GM20431 (cell line): ENCODE results near the gene F8.
"Not testable (repeated sequence)": the region's sequence is repeated elsewhere in the genome, so short reads cannot be mapped to it uniquely, and the experiment has no call there.

Experiments
- in situ Hi-C: fragments of 300-500 bp; cut with MseI, MboI; formaldehyde crosslinking; loops from one replicate; pipeline ENCODE4 v1.15.0; 2020; ENCODE audit warnings: low sequenced_read_pairs; ENCODE audit not compliant: unreplicated experiment

Gene F8

DNA sequence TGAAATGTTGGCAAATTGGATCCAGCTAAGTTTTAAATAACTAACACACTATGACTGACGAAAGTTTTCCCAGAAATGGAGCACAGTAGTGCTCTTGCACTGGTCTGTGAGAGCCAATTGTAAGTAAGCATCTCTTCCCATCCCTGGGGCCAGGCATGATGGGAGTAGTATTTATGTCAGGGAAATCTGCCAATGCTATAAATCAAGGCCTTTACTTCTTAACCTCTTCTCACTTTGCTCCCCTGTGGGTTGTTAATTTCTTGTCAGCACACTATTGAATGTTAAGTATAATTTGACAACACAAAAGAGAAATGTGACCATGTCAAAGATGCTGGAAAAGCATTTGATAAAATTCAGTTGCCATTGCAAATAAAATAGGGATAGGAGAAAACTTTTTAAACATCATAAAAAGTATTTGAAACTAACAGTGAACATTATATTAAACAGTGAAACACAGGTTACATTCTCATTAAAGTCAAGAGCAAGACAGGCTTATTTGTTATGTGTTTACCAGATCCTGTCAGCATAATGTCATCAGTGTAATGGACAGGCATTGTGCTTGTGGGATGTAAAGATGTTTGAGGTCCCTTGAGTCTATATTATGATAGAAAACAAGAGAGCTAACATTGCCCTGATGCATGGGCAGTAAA, 131.4 kb downstream of the F8 start:
- in situ Hi-C loops: no loop called here

DNA sequence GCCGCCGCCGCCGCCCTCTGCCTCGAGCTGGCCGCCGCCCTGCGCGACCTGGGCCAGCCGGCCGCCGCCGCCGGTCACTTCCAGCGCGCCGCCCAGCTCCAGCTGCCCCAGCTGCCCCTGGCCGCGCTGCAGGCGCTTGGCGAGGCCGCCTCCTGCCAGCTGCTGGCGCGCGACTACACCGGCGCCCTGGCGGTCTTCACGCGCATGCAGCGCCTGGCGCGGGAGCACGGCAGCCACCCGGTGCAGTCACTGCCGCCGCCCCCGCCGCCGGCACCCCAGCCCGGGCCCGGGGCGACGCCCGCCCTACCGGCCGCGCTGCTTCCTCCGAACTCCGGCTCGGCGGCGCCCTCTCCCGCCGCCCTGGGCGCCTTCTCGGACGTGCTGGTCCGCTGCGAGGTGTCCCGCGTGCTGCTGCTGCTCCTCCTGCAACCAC, 135.7 kb downstream of the F8 start:
- in situ Hi-C loops: not testable (repeated sequence)

DNA sequence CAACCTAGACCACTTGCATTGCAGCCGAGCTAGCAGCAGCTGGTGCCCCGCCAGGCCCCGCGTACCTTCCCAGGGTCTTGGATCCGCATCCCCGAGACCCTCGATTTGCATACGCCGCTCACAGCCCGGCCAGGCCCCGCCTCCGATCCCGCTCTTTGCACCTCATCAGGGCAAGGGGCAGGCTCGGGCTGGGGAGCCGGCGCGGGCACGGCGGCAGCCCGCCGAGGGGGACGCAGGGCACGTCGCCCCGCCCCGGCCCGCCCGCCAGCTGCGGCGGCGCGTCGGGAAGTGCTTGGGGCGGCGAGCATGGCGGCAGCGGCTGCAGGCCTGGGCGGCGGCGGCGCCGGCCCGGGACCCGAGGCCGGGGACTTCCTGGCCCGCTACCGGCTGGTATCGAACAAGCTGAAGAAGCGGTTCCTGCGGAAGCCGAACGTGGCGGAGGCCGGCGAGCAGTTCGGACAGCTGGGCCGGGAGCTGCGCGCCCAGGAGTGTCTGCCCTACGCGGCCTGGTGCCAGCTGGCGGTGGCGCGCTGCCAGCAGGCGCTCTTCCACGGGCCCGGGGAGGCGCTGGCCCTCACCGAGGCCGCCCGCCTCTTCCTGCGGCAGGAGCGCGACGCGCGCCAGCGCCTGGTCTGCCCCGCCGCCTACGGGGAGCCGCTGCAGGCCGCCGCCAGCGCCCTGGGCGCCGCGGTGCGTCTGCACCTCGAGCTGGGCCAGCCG, 136.3 kb downstream of the F8 start, which contains the start of gene F8A1:
F8A1 (plus strand) TSS at position 287 of the 720 bp plus-strand sequence; CDS start at position 307, 20 bp downstream.
- in situ Hi-C loops: not testable (repeated sequence)

DNA sequence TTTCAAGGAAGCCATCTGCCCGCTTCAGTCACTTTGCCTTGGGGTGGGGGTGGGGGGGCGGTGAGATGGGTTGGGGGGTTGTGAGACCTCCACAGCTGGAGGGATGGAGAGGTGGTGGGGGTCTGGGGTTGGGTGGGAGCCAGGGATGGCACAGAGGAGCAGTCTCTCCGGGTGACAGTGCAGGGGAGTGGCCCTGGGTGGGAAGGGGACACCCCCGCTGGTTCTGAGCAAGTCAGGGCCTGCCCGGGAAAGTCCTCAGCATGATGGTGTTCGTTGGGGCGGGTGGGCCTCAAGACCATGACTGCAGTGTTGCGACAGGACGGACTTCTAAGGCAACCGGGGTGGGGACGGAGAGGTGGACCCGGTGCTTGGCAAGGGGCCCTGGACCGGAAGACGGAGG, 137.0 kb downstream of the F8 start:
- in situ Hi-C loops: not testable (repeated sequence)

DNA sequence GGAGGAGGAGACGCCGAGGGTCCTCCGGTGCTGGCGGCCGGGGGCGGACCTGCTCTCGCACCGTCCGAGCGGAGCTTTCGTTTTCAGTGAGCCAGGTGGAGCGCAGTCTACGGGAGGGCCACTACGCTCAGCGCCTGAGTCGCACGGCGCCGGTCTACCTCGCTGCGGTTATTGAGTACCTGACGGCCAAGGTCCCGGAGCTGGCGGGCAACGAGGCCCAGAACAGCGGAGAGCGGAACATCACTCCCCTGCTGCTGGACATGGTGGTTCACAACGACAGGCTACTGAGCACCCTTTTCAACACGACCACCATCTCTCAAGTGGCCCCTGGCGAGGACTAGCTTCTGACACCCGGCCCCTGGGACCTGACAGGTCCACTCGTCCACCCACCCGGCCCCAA, 137.5 kb downstream of the F8 start:
- in situ Hi-C loops: not testable (repeated sequence)

DNA sequence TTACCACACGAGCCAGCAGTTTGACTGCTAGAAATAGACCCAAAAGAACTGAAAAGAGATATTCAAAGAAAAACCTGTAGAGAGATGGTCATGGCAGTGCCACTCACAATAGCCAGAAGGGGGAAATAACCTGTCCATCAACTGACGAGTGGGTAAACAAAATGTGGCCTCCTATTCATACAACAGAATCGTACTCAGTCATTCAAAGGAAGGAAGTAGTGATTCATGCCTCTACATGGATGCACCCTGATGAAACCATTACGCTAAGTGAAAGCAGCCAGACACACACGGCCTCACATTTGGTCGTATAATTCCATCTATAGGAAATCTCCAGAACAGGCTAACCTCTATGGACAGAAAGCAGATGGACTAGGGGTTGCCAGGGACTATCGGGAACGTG, 138.5 kb downstream of the F8 start:
- in situ Hi-C loops: not testable (repeated sequence)

DNA sequence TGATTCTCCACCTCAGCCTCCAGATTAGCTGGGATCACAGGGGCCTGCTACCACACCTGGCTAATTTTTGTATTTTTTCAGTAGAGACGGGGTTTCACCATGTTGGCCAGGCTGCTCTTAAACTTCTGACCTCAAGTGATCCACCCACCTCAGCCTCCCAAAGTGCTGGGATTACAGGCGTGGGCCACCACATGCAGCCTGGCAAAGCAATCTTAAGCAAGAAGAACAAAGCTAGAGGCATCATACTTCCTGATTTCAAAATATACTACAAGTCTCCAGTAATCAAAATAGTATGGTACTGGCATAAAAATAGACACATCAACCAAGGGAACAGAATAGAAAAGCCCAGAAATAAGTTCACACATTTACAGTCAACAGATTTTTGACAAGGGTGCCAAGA, 149.2 kb downstream of the F8 start:
- in situ Hi-C loops: no loop called here

DNA sequence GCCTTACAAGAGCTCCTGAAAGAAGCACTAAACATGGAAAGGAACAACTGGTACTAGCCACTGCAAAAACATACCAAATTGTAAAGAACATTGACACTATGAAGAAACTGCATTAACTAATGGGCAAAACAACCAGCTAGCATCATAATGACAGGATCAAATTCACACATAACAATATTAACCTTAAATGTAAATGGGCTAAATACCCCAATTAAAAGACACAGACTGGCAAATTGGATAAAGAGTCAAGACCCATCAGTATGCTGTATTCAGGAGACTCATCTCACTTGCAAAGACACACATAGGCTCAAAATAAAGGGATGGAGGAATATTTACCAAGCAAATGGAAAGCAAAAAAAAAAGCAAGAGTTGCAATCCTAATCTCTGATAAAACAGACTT, 154.0 kb downstream of the F8 start:
- in situ Hi-C loops: not testable (repeated sequence)

DNA sequence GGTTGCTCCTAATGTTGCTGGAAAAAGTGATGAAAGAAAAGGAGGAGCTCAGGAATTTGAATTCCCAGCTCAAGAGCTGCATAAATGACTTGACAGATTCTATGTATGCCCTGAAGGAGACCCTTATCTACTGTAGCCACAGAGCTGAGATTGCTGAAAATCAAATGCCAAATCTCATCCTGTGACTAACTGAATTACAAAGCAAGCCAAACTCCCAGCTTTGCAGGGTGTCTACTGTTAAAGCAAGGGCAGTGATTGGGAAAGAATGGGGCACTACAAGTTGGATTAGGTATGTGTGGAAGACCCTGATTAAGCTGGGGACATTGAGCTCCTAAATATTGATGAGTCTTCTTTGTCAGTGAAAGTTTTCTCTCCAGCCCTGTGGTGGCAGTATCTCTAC, 167.3 kb downstream of the F8 start:
- in situ Hi-C loops: no loop called here

DNA sequence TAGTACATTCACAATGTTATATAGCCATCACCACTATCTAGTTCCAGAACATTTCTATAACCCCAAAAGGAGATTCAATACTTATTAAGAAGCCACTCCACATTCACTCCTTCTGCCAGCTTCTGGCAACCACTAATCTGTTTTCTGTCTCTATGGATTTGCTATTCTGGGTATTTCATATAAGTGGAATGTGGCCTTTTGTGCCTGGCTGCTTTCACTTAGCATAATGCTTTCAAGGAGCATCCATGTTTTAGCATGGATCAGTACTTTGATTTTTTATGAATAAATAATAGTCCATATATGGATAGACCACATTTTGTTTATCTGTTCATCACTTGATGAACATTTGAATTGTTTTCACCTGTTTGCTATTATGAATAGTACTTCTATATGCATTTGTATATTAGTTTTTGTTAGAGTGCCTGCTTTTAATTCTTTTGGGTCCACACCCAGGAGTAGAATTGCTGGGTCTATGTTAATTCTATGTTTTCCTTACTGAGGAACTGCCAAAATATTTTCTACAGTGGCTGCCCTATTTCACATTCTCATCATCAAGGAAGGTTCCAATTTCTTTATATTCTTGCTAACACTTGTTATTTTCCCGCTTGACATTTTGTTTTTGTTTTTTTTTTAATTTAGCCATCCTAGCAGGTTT, 171.4 kb downstream of the F8 start:
- in situ Hi-C loops: no loop called here

DNA sequence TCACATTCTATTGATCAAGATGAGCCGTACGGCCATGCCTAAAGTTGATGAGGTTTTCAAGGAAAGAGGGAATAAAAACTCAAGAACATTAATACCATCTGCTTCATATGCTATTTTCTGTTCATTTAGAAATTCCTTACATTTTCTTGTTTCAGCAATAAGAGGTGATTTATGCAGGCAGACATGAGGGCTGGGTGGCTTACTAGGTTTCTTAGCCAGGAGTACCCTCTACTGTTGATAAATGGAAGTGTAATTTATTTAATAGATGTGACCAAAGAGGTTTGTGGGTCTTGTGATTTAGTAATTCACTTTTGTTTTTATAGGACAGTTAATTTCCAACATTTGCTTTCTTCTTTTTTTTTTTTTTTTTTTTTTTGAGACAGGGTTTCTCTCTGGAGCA, 181.7 kb downstream of the F8 start:
- in situ Hi-C loops: no loop called here

DNA sequence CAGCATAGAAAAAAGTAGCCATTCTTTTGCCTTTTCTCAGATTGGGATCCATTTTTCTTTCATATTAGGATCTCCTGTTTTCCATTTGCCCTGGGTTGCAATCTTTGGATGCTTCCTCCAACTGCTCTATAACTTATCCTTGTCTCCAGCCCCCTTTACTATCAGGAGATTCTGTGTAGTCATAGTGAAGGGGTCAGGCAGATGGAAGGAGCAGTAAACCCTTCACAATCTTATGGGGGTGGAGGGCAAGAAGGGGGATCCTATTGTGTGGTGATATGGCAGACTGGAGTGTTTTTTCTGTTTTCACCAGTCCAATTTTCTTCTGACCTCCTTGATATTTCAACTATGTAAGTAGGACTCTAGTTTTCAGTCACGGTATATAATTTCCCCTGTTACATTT, 186.4 kb downstream of the F8 start:
- in situ Hi-C loops: no loop called here

DNA sequence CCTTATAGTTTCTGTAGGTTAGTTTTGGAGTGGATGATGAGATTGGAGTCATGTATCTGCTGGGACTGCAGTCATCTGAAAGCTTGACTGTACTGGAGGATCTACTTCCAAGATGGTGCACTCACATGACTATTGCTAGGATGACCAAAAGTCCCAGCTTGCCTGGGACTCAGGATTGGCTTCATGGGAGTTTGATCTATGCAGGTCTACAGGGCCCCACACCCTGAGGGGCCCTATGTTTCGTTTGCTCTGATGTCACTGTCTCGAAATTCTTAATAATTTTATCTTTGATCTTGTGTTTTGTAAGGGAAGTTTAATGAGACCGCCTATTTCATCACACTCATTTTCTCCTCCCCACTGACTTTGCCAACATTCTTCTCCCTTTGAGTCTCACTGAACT, 188.0 kb downstream of the F8 start, which contains the start of gene SMIM9:
SMIM9 (minus strand) TSS at position 101 of the 400 bp plus-strand sequence. CDS start 3,806 bp downstream, outside the sequence.
- in situ Hi-C loops: no loop called here

DNA sequence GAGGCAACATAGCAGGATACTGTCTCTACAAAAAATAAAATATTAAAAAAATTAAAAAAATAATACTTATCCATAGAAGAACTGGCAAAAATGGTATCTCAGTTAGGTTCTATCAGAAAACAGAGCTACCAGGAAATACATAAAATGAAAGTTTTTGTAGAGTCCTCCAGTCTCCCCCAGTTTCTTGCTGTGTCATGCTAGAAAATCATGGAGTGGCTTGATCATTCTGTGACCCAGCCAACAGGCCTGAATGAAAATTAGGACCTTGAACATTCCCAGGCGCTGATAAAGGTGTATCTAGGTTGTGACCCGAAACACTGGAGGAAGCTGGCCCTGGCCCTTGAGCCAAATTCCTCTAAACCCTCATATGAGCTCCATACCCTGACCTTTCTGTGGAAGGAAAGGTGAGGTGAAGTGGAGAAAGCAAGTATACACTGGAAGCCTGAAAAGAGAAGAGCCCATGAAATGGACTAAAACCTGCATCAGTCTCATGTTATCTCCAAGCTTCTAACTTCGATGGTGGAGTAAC, 188.7 kb downstream of the F8 start:
- in situ Hi-C loops: no loop called here

DNA sequence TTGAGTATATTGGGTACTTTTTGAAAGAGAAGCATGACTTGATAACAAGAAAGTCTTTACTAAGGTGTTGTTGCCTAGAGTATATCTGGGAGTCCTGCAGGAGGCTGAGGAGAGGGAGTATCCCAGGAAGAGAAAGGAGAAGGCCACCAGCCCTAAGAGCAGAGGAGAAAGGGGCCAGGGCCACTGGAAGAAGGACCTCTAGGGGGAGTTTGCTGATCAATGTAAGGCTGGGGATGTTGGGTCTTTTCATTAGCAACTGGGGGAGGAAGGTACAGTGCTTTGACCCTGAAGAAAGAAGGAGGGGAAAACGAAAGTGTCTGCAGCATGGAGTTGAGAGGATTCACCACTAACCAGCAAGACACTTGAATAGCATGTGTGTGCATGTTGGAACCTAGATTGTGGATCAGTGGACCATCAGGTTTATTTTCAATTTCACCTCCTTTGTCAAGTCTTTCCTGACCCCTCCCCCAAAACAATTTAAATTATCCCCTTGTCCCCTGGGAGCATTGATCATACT, 192.5 kb downstream of the F8 start:
- in situ Hi-C loops: no loop called here

DNA sequence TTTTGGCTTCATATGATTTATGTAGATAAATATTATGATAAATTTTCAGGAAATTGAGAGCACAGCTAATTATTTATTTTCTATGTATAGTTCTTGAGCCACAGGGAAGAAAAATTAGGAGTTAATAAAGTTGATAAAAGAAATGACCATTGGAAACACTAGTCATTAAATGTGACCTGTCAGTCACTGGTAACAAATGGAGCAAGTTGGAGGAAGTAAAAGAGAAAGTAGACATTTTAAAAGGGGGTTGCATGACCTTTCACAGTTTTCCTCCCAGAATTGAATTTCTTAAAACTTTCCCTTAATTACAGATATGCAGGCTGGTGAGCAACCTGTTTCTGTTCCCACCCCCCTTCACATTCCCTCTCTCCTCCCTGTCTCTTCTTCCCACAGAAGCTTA, 193.4 kb downstream of the F8 start:
- in situ Hi-C loops: no loop called here

DNA sequence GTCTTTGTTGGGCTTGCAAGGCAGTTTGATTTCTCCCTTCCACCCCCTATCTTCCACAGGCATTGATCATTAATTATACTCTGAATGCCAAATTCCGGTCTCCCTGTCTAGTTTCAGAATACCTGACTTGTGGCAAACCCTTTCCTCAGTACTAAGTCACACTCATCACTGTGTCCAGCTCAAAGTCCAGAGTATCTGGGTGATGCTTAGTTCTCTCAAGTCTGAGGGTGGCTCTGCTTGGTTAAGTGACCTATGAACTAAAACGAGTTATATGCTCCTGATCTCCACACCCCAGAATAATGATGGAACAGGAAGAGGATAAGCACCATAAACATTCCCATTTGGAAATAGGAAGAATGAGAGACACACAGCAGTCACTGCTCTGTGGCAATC, 194.5 kb downstream of the F8 start:
- in situ Hi-C loops: no loop called here

DNA sequence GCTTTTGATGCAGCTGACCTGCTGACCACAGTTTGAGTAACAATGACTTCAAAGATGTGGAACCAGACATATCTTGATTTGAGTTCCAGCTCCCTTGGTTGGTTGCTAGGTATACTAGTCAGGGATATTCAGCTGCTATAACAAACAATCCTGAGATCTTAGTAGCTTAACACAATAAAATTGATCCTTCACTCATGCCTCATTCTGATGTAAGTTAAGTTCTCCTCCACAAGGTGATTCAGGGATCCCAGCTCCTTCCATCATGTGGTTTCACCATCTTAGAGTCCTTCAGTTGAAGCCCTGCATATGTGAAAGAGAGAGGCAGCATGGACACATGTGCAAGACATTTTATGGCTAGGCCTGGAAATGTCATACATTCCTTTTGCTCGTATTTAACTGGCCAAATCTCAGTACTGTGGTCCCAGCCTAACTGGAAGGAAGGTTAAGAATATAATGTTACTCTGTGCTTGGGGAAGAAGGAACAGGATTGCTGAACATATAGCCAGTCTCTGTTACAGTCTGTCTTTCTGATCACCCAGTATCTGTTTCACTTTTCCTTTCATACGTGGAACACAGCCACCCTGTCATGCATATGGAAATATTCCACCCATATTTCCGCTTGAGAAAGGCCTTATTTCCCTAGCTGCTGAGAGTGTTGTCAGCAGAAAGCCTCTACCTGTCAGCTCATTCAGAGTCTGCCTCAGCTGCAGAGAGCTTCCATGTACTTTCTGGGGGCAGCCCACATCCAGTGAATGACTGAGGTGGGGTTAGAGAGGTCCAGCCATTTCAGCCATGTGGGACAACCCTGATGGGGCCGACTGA, 195.1 kb downstream of the F8 start:
- in situ Hi-C loops: no loop called here

DNA sequence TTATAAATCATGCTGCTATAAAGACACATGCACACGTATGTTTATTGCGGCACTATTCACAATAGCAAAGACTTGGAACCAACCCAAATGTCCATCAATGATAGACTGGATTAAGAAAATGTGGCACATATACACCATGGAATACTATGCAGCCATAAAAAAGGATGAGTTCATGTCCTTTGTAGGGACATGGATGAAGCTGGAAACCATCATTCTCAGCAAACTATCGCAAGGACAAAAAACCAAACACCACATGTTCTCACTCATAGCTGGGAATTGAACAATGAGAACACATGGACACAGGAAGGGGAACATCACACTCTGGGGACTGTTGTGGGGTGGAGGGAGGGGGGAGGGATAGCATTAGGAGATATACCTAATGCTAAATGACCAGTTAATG, 196.9 kb downstream of the F8 start:
- in situ Hi-C loops: not testable (repeated sequence)

DNA sequence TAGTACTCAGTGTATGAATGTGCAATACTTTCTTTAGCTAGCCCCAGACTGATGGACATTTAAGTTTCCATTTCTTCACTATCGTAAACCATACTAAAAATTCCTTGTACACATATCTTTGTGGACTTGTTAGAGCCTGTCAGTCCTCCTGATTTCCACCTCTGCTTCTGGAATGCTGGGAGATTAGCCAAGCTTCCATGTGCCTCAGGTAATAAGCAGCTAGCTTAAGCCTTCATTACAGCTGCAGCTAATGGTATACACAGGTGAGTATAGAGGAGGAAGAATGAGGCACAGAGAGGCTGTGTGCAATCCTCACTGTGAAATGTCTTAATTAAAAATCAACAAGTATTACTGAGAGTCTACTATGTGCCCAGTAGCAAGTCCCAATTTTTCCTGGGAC, 197.9 kb downstream of the F8 start:
- in situ Hi-C loops: no loop called here
